Measurements from ENCODE around the gene KCNG4. TPM values are rescaled to one million over a fixed set of nuclear protein-coding genes. Genes with fewer than 3 reads are reported as not detected.

KCNG4 gene
- total RNA-seq, 1 experiment from 2014 or later, result not detected

- TF ChIP-seq CTCF (conservative IDR thresholded peaks at IDR 0.05), result no peak
- Histone ChIP-seq H3K4me2 (ENCODE audit: insufficient read depth, insufficient read length, low read length) (no peak overlapping the region), H2AFZ (ENCODE audit: low read length) (no peak overlapping the region), H3K4ac (ENCODE audit: low read depth, low read length) (no peak overlapping the region), H2BK12ac (ENCODE audit: insufficient read length, low read depth, low read length) (no peak overlapping the region), H3K79me1 (ENCODE audit: insufficient read depth, low read depth, low read length, poor library complexity, severe bottlenecking) (no peaks in the 10 kb centered on the region), H4K91ac (ENCODE audit: insufficient read length, low read depth, low read length) (no peak overlapping the region), H3K23me2 (ENCODE audit: insufficient read length, low read depth, low read length, poor library complexity, severe bottlenecking) (no peaks in the 10 kb centered on the region), H2BK5ac (ENCODE audit: insufficient read length, low read length) (no peak overlapping the region), H4K20me1 (ENCODE audit: control insufficient read depth, insufficient read depth, insufficient read length) (no peaks in the 10 kb centered on the region), H3K14ac (ENCODE audit: insufficient read depth, low read length) (no peak overlapping the region), H2BK15ac (ENCODE audit: low read depth, low read length) (no peak overlapping the region), H3K4me1 (ENCODE audit: insufficient read depth, low read length) (no peaks in the 10 kb centered on the region), H3K27ac (ENCODE audit: insufficient read length, low read depth, low read length) (no peak overlapping the region), H3K56ac (ENCODE audit: insufficient read length, low read depth, low read length) (no peak overlapping the region), H3K18ac (ENCODE audit: insufficient read length, low read depth, low read length) (no peak overlapping the region), H2BK120ac (ENCODE audit: low read depth, low read length, poor library complexity, severe bottlenecking) (no peak overlapping the region), H3K27me3 (ENCODE audit: insufficient read depth, low read length) (no peaks in the 10 kb centered on the region), H3K79me2 (ENCODE audit: insufficient read depth, low read length) (no peaks in the 10 kb centered on the region), H3K23ac (ENCODE audit: insufficient read length, low read depth, low read length) (no peak overlapping the region), H2BK20ac (ENCODE audit: low read depth, low read length, poor library complexity, severe bottlenecking) (no peak overlapping the region), H3T11ph (ENCODE audit: low read length) (no peak overlapping the region), H4K8ac (replicated peaks; ENCODE audit: insufficient read length, low read depth, low read length) (no peak overlapping the region), H2AK5ac (ENCODE audit: insufficient read length, low read length) (no peak overlapping the region), H4K5ac (ENCODE audit: insufficient read length, low read depth, low read length) (no peak overlapping the region), H3K9me3 (ENCODE audit: control insufficient read depth, low read depth, low read length) (no peaks in the 10 kb centered on the region), H3K9ac (ENCODE audit: extremely low read depth, insufficient read length, low read length) (no peak overlapping the region)
- peaks cover 4 to 5% of the 10 kb centered on the region in 2 experiments for H3K4me1 Mint-ChIP-seq
- H3K27ac Mint-ChIP-seq, result peak overlapping the region in 1 of 3 experiments; percentile 6; a peak in 1 of 7 replicates
- no peak for DNase-seq
- no peak overlapping the region for H3K4me3 Mint-ChIP-seq
- WGBS (ENCODE audit: extremely low coverage, insufficient read length, low lambda C conversion rate), result no CpG with 5 or more reads among the region's 15 CpGs
- H3K36me3 Mint-ChIP-seq (ENCODE audit: insufficient read depth in 1 of 3, low read depth in 3 of 3), result peaks cover 8 to 44% (median 38%) of the 10 kb centered on the region in 3 experiments; a peak in 6 of 7 replicates
- H3K9me3 Mint-ChIP-seq, result no peaks in the 10 kb centered on the region
- peaks cover 3% of the 10 kb centered on the region; the same call in 1 of the 2 replicates for H3K27me3 Mint-ChIP-seq (ENCODE audit: low read depth)
Observed at GRCh38 chr16:84178146-84178765, 61.6 kb downstream of the KCNG4 start.
